GM15510 (cell line): Measurements from ENCODE around the gene DGKG.

Experiments used
- POLR2A ChIP-seq: IDR thresholded peaks from 3 replicates; pipeline ENCODE4 v1.6.1; 2011; ENCODE audit warnings: borderline replicate concordance; ENCODE audit not compliant: insufficient read length; ENCODE audit errors: extremely low read depth

The DGKG gene

DNA sequence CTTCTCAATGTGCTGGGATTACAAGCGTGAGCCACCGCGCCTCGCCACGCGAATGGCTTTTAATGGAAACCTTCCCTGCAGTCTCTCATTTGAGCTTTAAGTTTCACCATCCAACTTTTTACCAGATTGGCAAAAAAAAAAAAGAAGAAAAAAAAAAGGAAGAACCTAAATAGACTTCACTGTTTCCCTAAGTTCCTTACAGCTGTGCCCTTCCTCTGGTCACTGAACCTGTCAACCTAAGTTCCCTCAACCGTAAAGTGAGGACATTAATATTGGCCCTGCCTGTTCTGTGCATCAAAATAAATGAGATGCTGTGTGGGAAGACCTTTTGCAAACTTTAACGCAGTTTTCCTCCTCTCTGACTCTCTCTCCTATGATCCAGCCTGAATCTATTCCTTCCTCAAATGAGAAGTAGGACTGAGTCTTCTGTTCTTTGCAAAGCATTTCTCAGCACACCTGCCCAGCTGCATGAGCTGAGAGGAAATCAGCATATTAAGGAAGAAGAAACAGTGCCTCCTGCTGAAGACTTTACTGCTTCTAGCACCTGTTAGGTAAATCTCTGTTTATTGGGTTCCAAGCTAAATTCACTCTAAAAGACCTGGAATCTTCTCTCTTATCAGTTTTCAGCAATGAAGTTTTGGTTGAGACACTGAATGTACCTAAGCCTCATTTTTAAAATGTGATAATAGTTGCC lies 153.6 kb downstream of the DGKG start:
- TF ChIP-seq POLR2A: no peak

DNA sequence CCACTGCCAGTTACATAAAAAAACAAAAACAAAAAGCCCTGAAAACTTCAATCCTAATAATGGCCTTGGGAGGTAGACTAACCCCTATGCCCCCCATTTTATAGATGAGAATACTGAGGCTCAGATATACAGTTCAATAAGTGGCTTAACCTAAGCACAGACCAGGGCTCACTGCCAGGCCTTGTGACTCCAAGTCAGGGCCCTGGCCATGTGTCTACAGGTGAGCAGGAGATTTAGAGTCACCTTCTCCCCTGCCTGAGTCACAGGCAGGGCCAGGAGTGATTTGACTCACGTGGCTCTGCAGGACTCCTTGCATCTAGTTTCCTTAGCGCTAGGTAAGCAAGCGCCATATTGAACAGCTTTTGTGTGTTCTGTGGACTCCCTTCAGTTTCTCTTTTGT lies 154.5 kb downstream of the DGKG start:
- no peak for TF ChIP-seq POLR2A

DNA sequence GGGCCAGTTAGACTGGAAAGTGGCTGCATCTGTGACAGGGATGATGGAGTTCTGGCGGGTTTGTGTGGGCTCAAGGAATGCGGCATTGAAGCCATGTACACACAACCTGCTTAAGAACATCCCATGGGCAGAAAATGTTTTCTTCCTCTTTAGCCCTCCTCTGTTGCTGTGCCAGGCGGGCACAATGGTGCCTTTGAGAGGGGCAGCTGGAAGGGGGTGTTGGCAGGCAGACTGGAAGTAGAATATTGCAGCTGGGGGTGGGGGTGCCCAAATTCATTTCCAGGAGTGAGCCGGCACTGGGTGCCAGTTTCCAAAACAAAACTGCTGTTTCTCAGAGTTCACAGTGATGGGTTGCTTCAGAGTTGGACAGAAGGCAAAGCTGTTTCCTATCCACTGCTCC lies 161.3 kb downstream of the DGKG start:
- no peak for TF ChIP-seq POLR2A

DNA sequence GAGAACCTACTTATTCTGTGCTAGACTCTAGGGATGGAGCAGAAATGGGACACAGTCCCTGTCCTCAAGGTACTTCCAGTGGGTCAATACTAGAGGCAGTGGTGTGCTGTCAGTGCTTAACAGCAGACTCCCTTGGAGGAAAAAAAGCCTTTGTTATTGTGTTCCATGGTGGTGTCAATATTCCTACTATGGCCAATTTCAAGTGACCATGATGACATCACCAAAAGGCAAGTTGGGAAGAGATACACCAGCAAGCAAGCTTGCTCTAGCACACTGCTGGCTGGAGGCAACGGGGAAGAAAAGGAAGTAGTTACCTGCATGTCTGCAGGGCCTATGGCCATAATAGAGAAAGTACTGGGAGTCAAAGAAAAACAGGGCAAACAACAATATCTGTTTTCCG lies 163.6 kb downstream of the DGKG start:
- no peak for TF ChIP-seq POLR2A

DNA sequence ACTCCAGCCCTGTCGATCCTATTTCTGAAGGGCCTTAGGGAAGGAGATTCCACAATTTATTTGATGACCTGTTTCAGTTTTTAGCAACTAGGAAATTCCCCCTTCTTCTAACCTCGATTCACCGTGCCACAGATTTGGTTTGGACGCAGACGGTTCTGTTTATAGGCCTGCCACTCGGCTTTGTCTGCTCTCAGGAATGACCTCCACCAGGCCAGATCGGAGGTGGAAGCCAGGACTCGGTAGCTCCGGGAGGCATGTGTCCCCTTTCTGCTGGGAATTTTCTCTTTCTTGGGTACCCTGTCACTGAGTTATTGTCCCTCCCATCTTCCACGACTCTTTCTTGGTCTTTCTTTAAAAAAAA lies 167.6 kb downstream of the DGKG start:
- no peak for TF ChIP-seq POLR2A

DNA sequence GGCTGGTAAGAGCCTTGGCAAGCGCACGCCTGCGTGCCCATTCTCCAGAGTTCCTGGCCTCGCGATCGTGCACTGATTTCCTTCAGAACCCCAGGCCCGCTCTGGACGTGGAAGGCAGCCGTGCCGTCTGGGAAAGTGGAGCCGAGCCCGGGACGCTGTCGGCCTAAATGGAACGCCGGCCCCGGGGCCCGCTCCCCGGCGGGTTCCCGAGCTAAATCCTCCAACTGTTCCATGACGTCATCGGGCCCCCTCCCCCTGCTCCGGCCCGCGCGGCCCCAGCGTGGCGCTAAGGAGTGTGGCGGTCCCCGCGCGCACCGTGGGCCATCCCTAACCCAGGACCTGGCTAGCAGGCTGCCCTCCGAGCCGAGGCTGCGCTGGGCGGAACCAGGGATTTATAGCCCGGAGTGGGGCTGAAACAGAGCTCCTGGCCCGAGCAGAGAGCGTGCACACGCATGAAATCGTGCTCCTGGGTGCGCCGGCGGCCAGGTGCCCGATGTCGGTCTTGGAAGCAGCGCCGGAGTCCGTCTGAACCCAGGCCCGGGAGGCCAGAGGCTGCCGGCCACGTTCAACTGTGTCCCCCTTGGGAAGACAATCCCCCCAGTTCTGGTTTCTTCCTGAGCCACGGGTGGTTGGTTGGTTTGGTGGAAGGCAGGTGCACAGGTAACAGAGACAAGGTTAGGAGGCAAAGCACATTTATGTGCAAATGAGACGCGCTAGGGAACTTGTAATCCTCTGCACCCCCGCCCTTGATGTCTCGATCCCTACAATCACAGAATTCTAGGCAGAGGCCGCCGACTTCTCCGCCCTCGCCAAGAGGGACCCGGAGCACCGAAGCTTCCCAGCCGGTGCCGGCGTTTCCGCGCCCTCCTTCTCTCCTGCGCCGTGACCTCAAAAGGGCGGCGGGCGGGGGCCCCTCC lies 168.2 kb downstream of the DGKG start:
- no peak for TF ChIP-seq POLR2A

DNA sequence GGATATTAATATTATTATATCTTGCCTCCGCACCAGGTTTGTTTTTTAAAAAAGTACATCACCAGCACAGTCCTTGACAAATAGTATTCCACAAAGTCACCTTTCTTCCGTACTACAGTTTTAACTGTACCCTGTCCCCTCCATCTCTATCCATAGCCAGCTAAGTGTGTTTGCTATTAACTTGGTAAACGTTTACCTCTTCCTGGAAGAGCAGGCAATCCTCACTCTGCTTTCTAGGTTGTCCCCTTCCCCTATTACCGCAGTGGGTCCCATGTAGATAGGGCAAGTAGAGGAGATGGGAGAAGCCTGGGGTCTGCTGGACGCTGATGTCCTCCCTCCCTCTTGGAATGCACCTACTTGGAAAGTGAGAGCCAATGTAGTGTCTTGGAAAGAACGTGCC lies 169.2 kb downstream of the DGKG start:
- TF ChIP-seq POLR2A: no peak

DNA sequence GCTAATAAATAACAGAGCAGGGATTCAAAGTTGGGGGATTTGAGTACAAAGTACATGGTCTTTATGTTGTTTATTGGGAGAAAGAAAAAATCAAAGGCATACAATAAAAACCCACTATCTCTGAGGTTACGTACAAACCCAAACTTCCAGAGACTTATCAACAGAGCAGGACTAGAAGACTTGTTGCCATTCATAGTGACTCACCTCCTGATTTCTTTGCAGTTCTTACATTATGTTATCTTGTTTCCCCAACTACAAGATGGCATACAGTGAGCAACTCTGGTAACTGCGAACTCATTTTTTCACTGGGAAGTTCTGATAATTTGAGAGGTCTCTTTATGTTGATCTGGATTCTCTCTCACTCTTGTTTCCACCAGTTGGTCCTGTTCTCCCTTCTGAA lies 172.5 kb downstream of the DGKG start:
- TF ChIP-seq POLR2A: no peak

DNA sequence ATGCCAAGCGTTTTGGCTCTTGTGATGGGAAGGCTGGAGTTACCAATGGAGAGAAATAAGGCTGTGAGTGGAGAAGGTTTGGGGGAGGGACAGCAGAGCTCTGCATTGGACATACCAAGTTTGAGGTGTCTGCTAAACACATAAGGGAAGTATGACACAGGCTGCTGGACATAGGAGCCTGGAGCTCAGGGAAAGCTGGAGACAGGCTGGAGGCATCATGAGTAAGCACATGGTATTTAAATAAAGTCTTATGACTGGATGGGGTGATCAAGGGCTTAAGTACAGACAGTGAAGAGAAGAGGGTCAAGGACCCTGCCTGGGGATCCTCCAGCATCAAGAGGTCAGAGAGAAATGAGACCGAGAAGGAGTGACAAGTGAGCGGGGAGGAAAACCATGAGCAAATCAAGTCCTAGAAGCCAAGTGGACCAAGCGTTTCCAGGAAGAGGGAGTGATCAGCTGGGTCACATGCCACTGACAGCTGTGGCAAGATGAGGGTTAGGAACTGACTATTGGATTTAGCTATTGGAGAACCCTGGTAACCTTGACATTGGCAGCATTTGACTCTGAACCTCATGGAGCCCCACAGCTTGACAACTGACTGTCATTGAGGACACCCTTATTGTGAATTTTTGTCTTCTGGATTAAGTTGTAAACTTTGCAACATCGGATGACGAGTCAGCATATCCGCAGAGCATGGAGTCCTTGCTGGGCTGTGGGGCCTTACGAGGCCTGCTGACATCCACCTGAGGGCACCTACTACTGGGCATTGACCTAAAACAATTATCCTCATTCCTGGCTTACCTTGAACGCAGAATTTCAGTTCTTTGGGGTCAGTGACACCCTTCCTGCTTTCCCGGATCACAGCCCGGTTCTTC lies 174.4 kb downstream of the DGKG start:
- TF ChIP-seq POLR2A: no peak

DNA sequence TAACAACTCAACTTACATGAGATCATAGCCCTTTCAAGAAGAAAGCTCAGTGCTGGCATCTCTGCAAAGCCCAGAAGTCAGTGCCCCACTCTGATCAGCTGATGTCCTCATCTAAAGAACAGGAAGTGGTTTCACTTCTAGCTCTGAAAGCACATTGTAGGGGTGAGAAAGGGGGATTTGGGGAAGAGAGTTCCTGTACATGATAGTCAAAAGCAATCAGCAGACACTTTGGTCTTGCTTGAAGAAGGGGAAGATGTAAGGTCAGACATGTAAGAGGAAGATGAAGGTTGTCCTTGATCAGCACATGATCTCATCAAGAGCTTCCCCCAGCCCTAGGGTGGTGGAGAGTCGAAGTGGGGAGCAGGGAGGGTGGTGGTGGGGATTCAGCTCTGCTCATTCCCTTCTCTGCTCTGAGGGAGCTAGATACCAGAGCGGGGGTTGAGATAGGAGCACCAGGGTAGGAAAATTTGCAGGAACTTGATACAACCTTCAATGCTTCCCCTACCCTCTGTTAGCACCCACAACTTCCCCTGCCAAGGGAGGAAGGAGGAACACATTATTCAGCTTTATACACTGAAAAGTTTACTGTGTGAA lies 176.7 kb downstream of the DGKG start:
- TF ChIP-seq POLR2A: no peak

DNA sequence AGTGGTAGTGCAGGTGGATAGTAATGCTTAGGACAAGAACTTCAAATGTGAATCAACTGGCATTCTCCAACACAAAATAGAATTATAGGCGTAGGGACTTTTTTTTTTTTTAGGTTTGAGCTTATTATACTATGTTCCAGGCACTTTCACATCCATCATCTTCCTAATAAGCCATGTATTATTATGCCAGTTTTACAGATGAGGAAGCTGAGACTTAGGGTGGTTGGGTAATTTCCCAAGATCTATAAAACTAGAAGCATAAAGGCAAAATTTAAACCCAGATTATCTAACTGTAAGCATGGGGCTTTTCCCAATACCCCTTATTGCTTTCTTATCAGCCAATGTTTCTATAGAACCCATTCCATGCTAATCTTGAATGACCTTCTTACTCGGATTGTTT lies 178.0 kb downstream of the DGKG start:
- TF ChIP-seq POLR2A: no peak

DNA sequence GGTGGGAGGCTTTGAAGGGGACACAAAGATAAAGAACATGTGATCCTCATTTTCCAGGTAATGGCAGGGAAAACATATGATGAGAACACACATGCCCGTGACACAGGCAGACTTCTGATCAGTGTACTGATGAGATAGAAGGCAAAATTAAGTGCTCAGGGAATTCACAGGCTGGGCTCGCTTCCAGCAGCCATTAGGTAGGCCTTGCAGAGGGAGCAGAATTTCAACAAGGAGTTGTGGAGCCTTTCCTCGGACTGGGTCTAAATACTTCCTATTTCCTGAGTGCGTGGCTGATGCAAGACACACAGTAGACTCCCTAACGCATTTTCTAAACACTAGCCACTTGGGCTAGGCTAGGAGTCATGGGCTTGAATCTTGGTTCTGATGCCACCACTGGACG lies 179.2 kb downstream of the DGKG start:
- no peak for TF ChIP-seq POLR2A

DNA sequence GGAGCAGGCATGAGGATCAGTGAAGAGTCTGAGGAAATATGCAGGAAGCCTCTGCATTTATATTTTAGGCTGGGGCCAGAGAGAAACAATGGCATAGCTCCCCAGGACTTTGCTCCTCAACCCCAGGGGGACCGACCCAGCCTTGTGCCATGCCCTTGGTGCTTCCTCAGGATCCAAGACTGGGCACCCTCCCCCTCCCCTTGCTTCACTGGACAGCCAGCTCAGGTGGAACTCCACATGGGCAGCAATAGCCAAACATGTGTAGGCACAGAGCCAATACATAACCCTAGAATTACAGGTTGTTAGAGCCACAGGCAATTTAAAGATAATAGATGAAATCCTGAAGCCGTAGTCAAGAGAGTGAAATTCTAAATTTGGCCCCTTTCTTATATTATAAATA lies 180.1 kb downstream of the DGKG start:
- no peak for TF ChIP-seq POLR2A

DNA sequence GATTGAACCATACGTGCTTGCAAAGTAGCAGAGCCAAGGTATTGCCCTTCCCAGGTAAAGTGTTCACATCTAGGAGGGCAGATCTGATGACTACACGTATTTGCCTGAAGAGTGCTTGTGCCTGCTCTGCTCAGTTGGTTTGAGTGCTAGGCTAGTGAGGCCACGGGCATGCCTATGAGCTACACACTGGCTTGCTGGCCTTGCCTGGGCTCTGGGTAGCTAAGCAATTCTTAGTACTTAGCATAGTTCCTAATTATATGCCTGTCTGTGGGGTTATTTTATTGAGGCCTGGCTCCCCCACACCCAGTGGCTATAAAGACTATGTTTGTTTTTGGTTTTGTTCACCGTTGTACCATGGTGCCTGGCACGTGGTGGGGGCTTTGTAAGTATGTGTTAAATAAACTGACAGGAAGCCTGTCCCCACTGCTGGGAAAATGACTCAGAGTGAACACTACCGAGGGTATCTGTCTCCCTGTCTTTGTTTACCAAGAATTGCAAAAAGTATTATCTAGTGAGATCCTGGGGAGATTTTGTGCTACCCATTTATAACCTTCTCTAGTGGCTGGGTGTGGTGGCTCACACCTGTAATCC lies 181.0 kb downstream of the DGKG start:
- no peak for TF ChIP-seq POLR2A

DNA sequence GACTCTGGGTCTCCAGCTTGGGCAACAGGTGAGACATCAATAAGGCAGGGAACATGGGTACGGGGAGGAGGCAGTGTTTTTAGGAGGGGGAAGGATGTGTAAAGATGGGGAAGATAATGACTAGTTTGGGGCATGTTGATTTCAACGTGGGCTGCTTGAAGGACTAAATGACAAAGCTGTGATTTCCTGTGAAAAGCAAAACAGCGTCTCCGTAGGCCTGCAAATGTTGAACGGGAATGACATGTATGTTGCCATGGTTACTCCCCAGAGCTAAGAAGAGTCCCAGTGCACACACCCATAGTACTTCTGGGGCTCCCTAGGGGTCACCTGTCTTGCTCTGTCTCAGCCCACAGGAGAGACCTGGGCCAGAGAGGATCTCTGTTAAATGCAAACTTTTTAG lies 181.9 kb downstream of the DGKG start:
- TF ChIP-seq POLR2A: no peak

DNA sequence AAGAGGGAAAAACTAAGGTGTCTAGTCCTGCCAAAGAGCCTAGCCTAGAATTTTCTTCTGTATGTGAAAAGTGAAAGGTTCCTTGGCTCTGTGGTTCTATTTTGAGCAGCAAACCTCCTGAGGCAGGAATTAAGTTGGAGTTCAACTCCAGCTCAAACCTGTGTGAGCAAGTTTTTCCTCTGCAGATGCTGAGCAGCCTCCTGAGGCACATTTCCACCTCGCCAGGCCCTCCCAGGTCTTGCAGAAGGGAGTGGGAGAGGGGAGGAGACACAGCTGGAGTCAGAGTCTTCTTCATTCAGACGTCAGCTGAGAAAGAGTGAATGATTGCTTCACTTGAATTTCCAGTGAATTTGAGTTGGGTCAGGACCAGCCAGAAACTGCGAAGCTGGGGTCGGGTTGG lies 183.6 kb downstream of the DGKG start:
- no peak for TF ChIP-seq POLR2A
